PC-9 (cell line): ENCODE measurements around the gene SLC7A4.

Experiments used
- EZH2 ChIP-seq: fragments of 200-600 bp; sonication (generic); IDR thresholded peaks from 2 replicates; pipeline ENCODE4 v1.8.0; 2017; ENCODE audit warnings: antibody characterized with exemption, low read depth
- TF ChIP-seq, protein P1 (sequence below): fragments of 200-600 bp; sonication (generic); conservative IDR thresholded peaks from 2 replicates; pipeline ENCODE4 v1.6.1; 2017; ENCODE audit warnings: mixed run types, antibody characterized with exemption, mild to moderate bottlenecking, moderate library complexity

DNA sequence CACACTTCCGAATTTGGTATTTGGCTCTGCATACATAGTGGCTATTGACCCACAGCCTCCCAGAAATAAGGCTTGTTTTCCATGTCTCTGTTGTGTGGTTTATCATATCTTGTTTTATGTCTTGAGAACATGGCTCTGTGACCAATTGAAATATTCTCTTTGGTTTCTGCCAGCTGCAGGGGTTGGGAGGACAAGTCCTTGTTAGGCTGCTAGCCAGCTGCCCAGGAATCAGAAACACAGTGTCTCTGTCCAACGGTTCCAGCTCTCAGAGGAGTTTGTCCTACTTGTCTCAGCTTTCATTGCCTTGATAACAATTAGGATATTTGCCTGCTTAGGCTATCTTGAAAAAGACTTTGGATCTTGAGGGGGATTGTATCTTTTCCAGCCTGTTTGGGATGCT is 6.0 kb upstream of the SLC7A4 start:
- TF ChIP-seq, protein P1, sequence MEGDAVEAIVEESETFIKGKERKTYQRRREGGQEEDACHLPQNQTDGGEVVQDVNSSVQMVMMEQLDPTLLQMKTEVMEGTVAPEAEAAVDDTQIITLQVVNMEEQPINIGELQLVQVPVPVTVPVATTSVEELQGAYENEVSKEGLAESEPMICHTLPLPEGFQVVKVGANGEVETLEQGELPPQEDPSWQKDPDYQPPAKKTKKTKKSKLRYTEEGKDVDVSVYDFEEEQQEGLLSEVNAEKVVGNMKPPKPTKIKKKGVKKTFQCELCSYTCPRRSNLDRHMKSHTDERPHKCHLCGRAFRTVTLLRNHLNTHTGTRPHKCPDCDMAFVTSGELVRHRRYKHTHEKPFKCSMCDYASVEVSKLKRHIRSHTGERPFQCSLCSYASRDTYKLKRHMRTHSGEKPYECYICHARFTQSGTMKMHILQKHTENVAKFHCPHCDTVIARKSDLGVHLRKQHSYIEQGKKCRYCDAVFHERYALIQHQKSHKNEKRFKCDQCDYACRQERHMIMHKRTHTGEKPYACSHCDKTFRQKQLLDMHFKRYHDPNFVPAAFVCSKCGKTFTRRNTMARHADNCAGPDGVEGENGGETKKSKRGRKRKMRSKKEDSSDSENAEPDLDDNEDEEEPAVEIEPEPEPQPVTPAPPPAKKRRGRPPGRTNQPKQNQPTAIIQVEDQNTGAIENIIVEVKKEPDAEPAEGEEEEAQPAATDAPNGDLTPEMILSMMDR: no peak
- no peak for TF ChIP-seq EZH2
